ENCODE data around the gene CEP112.
"Not testable (repeated sequence)": the region's sequence is repeated elsewhere in the genome, so short reads cannot be mapped to it uniquely, and the experiment has no call there.

The CEP112 gene

DNA sequence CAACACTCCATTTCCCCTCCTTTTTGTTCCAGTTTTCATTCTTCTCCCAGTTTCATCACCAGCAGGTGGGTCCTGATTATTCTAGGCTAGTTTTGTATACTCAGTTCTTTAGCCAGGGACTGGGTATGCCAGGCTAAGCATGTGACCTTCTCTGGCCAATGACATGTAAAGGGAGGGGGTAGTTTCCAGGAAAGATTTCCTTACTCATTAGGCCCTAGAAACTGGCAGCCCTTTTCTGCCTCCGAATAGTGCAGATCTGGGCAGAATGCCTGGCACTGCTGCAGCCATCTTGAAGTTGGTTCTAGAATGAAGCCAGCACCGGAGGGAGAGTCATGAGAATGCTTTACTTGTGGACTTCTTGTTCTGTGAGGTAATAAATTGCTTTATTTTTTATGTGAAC, 503.6 kb downstream of the CEP112 start:
- DNase-seq (ENCODE audit: low read depth in 2 of 2) = no peak

DNA sequence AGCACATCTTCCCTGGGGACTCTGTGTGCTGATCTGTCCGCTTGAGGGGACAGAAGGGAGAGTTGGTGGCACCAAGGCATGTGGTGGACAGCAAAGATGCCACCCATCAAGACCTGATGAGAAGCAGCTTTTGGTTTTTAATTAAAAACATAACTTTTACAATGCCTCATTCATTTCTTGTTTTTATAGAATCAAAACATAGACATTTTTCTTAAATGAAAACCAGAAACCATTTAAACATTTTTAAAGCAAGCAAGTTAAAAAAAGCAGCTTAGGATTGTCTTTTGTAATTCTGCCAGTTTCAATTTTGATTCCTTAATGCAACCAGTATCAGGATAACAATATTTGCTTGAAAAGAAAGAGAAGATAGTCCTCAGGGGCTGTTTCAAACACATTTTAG, 506.8 kb downstream of the CEP112 start:
- no peak for DNase-seq (ENCODE audit: low read depth in 2 of 2)

DNA sequence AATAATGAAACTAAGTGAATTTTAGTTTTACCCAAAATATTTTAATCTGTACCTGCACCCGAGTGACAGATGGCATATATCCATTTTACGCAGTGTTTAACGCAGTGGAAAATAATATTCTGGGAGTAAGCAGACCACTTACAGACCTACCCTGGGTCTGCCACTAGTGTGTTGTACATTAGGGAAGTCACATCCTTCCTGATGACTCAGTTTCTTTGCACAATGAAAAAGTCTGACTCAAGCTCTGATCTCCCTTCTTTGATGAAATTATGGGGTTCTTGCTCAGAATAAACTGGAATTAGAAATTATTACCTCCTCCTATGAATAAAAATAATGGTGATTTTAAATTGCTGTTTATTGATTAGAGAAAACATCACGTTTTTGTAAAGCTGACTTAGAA, 507.3 kb downstream of the CEP112 start:
- no peak for DNase-seq (ENCODE audit: low read depth in 2 of 2)

DNA sequence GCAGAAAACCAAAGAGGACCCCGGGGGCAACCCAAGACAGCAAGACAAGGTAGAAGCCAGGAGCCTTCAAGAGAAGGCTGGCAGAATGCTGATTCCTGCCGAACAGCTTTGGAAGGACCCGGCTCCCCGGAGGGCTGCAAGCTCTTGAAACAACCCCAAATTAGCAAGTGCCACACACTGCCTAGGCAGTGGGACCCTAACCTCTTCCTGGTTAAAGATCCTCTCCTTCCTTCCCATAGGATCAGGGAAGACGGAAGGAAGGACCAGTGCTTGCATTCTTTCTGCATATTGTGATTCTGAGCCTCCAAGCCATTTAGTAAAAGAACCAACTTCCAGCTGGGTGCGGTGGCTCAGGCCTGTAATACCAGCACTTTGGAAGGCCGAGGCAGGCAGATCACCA, 508.5 kb downstream of the CEP112 start:
- no peak for DNase-seq (ENCODE audit: low read depth in 2 of 2)

DNA sequence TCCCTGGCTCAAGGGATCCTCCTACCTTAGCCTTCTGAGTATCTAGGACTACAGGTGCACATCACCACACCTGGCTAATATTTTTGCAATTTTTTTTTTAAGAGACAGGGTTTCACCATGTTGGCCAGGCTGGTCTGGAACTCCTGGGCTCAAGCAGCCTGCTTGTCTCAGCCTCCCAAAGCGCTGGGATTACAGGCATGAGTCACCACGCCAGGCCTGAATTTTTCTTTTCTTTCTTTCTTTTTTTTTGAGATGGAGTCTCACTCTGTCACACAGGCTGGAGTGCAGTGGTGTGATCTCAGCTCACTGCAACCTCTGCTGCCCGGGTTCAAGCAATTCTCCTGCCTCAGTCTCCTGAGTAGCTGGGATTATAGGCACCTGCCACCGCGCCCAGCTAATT, 510.2 kb downstream of the CEP112 start:
- DNase-seq (ENCODE audit: low read depth in 2 of 2) = not testable (repeated sequence)

DNA sequence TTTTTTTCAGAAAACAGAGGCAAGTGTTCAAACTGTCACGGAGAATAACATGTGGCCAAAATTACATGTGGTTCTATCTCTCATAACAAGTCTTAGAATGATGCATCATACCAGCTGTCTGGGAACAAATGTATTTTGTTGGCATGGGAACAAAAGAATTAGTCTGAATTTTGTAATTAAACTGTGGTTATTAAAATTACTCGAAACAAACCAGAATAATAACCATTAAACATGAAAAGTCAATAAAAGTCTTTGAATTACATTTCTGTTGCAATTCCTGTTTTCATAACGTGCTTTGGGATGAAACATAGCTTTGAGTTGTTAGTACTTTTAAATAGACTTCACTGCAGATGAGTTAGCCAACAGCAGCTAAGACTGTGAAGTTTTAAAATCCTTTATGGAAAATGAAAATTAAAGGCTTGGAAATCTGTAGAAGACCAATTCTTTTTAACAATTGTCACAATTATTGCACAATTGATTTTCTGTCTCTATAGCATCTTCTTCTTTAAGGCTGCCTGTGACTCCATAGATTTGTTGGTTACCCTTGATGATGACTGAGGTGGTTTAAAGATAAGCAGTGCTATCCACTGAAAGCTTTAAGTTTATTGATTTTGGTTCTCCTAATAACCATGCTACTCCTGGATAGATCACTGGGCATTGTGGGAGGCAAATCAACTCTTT, 512.6 kb downstream of the CEP112 start:
- no peak for DNase-seq (ENCODE audit: low read depth in 2 of 2)

DNA sequence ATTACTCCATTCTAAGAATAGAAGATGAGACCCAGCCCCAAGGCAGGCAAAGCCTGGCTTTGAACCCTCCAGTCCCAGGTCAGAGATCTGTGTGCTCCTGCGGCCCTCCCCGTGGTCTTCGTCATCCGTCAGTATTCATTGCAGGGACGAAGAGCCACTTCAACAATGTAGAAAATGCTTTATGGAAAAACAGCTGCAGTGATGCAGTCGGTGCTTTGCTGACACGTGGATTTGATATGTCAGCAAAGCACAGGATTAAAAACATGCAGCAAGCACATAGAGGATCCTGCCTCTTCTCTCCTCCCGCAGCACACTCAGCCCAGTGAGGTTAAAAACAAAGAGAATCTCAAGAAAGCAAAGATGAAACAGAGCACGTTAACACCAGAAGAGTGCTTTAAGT, 513.4 kb downstream of the CEP112 start:
- DNase-seq (ENCODE audit: low read depth in 2 of 2) = no peak

DNA sequence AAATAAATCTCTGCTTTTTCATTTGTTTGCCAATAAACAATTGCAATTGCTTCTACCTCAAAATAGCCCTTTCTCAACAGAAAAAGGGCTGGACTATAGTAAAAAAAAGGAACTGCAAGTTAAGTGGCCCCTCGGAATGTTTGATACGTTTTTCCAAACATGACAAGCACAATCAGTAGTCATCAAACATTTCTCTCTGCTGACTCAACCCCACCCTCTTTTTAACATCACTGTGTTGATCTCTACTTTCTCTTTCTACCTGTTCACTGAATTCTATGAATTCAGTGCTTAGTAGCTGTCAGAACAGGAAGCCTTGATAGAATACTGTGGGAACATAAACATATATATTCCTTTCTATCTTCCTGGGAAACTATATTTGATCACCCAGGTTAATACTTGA, 514.0 kb downstream of the CEP112 start:
- no peak for DNase-seq (ENCODE audit: low read depth in 2 of 2)

DNA sequence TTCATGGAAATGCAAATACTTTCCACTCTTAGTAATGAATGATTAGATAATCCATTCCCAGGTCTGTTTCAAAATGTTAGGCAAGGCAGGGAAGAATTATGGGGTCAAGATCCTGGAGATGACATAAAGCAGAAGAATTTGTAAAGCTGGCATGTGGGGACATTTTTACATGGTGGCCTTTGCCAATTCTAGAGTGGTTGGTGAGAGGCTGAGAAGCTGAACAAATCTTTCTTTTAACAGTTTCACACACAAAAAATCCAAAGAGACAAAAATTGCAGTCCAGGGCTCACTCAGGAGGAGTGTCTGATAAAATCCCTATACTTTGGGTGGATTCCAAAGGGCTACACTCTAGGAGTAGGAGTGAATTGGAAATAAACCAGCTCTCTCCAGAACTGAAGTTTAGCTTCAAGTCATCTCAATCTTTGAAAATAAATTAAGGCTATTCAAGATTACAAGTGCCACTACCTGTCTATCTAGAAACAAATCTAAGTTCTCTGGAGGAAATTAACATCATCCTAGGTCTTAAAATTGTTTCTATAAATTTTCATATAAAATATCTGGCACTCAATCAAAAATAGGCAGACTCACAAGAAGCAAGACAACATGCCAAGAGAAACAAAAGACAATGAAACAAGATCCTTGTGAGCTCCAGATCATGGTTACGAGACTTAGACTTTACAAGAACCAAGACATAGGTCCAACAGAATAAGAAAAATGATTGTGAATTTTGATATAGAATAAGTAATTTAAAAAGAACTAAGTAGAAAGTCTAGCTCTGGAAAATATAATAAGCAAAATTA, 517.5 kb downstream of the CEP112 start:
- no peak for DNase-seq (ENCODE audit: low read depth in 2 of 2)

DNA sequence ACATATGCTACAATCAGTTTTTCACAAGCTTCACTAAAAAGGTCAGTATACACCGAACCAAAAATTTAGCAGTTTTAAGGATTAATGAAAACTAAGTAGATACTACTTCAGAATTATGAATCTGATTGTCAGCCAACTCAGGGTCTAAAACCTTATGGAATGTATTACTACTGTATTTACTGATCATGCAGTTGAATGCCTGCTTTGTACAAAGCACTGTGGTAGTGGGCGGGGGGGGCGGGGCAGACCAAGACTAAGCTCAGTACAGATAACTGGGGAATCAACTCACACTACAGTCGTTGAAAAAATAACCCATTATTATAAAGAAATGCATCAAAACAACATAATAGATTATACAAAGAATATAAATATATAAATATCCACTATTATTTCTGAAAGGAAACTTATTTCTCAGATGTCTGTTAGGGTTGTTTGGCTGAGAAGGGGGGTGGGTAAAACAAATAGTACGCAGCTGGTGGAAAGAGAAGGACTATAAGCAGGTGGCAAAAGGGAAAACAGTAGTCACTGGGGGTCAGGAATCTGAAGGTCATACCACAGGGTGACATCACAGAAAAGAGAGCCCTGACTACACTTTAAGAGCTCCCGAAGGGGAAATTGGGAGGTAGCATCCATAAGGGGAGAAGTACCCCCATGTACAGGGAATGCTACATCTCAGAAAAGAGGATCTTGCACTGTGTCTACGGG, 521.1 kb downstream of the CEP112 start:
- DNase-seq (ENCODE audit: low read depth in 2 of 2) = no peak

DNA sequence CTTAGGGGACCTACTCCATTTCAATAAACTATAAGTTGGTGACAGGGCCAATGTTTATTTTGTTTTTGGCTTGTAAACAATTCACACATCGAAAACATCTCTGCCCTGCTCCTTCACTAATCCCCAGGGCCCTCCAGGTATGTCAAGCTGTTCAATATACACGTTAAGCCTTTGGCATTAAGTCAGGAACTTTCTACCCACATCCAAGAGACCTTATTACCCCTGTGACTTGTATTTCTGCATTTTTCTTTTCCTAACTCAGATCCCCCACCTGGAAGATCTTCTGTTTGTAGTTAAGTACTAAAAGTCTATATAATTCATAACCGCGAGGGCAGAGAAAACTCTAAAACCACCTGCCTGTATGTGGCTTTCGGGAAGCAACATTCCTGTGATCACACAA, 523.7 kb downstream of the CEP112 start:
- no peak for DNase-seq (ENCODE audit: low read depth in 2 of 2)

DNA sequence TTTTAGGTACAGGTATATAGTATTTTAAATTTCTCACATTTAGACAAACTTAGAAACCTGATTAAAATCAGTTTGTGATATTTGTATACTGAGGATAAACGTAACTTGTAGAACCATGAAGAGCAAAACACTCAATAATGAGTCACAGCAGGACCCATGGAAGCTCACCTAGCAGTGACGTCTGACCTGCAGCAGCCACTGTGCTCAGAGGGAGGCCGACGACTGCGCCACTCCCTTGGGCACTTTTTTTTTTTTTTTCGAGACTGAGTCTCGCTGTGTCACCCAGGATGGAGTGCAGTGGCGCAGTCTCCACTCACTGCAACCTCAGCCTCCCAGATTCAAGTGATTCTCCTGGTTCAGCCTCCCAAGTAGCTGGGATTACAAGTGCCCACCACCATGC, 524.3 kb downstream of the CEP112 start:
- no peak for DNase-seq (ENCODE audit: low read depth in 2 of 2)

DNA sequence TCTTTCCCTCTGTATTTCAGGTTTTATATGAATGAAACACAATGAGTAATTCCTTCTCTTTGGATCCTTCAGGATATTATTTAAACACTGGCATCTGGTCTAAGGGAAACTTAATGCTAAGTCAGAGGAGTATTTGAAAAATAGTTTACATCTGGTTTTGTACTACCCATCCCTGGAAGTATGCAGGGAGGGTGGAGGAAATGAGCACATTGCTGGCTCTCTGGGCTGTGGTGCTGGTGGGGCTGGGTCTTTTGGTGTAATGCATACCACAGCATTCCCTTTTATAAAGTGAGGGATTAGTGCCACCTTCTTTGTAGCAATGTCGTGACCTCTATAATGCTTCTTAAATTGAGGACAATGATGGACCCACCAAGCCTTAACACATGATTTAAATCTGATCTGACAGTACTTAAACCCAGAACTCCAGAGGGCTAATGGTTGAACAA, 525.0 kb downstream of the CEP112 start:
- DNase-seq (ENCODE audit: low read depth in 2 of 2) = no peak

DNA sequence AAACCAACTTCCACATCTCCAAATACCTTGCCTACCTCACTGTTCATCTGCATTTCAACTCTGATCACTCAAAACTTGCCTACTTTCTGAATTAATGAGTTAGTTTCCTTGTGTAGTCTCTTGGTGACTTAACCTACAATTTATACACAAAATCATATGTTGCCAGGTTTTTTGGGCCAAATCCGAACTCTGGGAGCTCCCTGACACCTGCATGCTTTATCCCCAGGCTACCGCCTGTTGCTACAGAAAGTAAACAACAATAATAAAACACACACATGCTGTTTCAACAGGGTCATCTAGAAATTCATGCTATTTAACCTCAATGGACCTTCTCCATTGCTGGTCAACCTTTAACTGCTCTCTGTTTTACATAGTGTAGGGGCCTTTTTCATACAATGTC, 526.0 kb downstream of the CEP112 start:
- DNase-seq (ENCODE audit: low read depth in 2 of 2) = no peak

DNA sequence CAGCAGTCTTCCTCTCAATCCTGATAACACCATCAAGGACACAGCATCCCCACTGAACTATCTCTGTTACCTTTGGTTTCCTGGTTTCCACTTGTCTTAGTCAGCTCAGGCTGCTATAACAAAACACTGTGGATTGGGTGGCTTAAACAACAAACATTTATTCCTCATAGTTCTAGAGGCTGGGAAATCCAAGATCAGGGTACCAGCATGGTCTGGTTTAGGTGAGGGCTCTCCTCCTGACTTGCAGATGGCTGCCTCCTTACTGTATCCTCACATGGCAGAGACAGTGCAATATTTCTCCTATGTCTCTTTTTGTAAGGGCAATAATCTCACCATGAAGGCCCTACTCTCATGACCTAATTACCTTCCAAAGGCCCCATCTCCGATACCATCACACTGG, 527.2 kb downstream of the CEP112 start:
- DNase-seq (ENCODE audit: low read depth in 2 of 2) = no peak

DNA sequence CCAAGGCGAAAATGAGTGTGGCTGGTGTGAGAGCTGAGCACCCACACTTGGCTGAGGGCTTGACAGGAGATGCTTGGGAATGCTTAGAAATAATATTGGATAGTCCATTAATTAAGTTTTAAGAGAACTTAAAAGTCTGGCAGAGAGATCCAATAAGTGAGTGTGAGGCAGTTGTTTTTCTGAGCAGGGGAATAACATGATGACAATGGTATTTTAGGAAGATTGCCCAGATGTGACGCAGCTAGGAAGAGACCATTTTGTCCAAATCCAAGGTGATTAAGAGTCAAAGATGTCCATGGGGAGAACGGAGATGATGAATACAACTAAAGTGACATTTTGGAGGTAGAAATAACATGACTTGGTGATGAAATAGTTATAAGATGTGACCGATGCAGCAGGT, 527.7 kb downstream of the CEP112 start:
- DNase-seq (ENCODE audit: low read depth in 2 of 2) = no peak

DNA sequence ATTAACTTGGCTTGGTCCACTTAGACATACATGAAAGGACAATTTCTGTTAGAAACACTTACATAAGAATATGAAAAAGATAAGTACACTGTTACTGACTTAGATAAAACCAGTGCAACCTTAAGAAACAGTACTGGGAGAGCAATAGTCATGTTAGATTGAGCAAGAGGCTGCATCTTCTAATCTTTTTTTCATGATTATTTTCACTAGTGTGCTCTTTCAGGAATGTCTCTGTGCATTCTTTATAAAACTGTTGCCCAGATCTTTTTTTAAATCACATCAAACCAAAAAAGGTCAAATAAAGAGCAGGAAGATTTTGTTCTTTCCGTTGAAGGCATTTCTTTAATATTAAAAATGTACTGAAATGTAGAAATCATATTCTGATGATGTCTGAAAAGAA, 529.7 kb downstream of the CEP112 start:
- DNase-seq (ENCODE audit: low read depth in 2 of 2) = no peak

DNA sequence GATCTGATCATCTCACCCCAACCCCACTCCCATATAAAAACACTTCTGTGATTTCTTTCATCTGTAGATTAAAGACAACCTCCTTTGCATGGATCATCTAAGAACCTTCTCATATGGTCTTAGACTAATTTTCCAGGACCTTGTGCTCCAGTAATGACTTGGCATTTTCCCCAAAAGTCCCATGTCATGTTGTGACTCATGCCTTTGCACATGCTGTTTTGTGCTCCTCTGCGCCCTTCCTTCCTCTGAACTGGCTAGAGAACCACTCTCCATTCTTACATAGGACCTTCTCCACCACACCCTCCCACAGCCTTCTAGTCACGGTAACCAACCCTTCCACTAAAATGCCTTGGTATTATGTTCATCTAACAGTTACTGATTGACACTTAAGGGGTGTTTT, 531.0 kb downstream of the CEP112 start:
- DNase-seq (ENCODE audit: low read depth in 2 of 2) = no peak

DNA sequence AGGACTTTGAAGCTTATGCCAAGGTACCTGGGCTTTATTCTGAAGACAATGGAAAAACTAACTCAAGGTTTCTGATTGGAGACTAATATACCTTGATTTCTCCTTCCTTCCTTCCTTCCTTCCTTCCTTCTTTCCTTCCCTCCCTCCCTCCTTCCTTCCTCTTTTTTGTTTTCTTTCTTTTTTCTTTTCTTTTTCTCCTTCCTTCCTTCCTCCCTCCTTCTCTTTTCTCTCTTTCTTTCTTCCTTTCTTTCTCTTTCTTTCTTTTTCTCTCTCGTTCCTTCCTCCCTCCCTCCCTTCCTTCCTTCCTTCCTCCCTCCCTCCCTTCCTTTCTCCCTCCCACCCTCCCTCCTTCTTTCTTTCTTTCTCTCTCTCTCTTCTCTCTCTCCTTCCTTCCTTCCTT, 531.9 kb downstream of the CEP112 start:
- DNase-seq (ENCODE audit: low read depth in 2 of 2) = no peak

DNA sequence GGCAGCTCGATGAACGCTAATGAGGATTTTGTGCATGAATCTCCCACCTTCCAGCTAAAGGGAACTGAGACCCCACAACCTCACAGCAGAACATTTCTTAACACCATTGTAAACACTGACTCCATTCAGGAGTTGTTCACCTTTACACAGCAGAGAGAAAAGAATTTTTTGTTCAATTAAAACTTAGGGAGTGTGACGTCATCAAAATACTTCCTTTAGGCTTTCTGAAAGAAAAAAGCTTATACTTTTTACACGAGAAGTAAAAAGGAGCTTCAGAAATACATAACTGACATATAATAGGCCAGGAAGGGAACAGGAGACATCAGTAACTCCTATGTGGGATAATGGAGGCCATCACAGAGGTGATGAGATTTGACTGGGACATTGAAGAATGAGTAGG, 532.4 kb downstream of the CEP112 start:
- no peak for DNase-seq (ENCODE audit: low read depth in 2 of 2)

DNA sequence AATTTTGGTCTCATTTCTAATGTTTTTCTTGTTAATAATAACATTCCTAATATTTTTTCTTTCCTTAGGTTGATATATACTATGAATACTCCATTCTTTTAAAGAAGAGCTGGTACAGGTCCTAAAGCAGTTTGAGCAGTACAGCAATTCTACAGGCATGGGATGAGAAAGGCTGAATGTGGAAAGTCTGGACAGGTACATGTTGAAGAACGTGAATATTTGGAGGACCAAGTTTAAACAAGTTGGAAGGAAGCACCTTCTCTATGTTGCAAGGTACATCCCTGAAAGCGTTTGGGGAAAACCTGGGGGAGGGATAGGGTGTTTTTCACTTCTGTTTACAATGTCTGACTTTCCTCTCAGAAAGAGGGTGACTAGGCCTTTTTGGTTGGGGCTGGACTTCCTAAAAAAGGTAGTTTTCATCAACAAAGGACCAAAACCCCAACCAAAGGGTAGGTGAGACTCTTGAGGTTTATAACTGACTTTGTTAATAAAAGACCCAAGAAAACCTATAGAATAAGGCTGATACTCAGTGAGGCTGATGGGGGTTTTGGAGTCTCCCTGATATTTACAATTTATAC, 534.6 kb downstream of the CEP112 start:
- no peak for DNase-seq (ENCODE audit: low read depth in 2 of 2)

DNA sequence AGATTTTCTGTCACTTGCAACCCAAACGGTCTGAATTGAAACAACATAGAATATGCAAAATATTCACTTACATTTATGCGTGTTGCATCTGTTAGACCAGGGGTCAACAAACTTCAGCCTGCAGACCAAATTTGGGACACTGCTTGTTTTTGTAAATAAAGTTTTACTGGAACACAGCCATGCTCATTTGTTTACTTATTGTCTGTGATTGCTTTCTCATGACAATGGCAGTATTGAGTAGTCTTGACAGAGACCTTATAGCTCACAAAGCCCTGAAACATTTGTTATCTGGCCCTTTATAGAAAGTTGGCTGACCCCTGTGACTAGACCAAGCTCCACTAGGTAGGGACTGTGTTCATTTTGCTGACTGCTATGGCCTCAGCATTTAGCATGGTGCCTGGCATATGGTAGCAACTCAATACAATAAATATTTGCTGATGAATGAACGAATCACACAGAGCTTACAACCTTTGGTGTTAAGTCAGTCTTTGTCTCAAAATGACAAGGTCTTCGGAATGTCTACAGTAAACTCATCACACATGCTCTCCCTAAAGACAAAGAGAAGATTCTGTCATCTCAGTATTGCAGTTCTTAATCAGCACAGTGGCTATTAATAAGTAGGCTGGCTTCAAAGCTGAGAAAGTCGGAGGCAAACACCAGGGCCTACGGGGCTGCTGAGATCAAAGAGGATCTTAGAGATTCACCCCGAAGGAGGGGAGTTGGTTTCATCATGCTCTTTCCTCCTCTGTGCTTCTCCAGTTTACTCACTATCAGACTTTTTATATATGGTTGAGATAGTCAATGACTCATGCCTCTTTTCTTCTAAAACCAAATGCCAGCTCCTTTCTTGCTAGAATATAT, 535.3 kb downstream of the CEP112 start:
- no peak for DNase-seq (ENCODE audit: low read depth in 2 of 2)
